HFFc6 (cell line): Measurements from ENCODE around the gene LRSAM1. TPM values are rescaled to one million over a fixed set of nuclear protein-coding genes. Genes with fewer than 3 reads are reported as not detected.
A peak's percentile ranks its signal among the peaks of the same experiment; 100 is the strongest.

ENCODE experiments used
- DNase-seq: peaks from one replicate; pipeline ENCODE4 v3.0.0-alpha.2; 2018
- H3K27ac Mint-ChIP-seq: 2 replicates; pipeline ENCODE4 v1.8.0; 2020; ENCODE audit warnings: mild to moderate bottlenecking, mixed read lengths
- H3K27me3 Mint-ChIP-seq: 2 replicates; pipeline ENCODE4 v1.8.0; 2021; ENCODE audit warnings: mild to moderate bottlenecking, moderate library complexity, mixed read lengths; ENCODE audit not compliant: insufficient read depth
- H3K36me3 Mint-ChIP-seq: 2 replicates; pipeline ENCODE4 v1.8.0; 2021; ENCODE audit warnings: low read depth, mixed read lengths
- H3K4me1 Mint-ChIP-seq: 2 replicates; pipeline ENCODE4 v1.8.0; 2020; ENCODE audit warnings: low read depth, mixed read lengths
- H3K4me3 Mint-ChIP-seq: 2 replicates; pipeline ENCODE4 v1.8.0; 2020; ENCODE audit warnings: mild to moderate bottlenecking, moderate library complexity, mixed read lengths
- H3K9me3 Mint-ChIP-seq: 2 replicates; pipeline ENCODE4 v1.8.0; 2020; ENCODE audit warnings: mild to moderate bottlenecking, mixed read lengths
- CTCF ChIP-seq: fragments of 200-600 bp; sonication (generic); IDR thresholded peaks from 2 replicates; pipeline ENCODE4 v1.5.0; 2021; ENCODE audit warnings: antibody characterized with exemption, mild to moderate bottlenecking
- total RNA-seq, 6 experiments: library from RNA; stranded (reverse); fragmentation: NEBNext Ultra II Directional; extraction: Animal tissue kit (Norgen Biotek cat#: 25700); gene quantifications; 2 replicates in 1 of 6; 3 replicates in 5 of 6; pipeline ENCODE4 v1.2.3, GENCODE V29; 2021

LRSAM1 gene
- total RNA-seq, 6 experiments from 2014 or later, result 12.1 to 15.9 (median 13.4) TPM

DNA sequence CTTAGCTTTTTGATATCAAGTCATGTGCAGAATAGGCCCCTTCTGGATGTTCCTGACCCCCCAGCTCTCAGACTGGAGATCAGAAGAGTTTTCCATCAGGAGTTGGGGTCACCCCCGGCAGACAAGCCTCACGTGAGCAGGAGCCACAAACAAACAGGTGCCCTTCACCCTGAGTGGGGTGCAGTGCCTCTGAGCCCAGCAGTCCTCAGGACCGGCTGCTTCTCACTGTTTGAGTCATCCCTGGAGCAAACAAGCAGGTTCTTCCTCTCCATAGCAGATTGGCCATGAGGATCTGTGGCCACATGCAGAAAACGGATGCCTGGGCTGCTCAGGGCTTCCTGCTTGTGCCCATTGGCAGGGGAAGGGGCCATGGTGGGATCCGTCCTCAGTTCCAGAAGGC is 47.0 kb downstream of the LRSAM1 start:
- TF ChIP-seq CTCF, result no peak
- Mint-ChIP-seq H3K4me3 (no peak overlapping the region), H3K9me3 (no peaks in the 10 kb centered on the region), H3K27ac (peak overlapping the region; percentile 77), H3K36me3 (peaks cover 18% of the 10 kb centered on the region; the same call in 1 of the 2 replicates), H3K4me1 (peaks cover 34% of the 10 kb centered on the region), H3K27me3 (peaks cover 26% of the 10 kb centered on the region)
- no peak for DNase-seq

DNA sequence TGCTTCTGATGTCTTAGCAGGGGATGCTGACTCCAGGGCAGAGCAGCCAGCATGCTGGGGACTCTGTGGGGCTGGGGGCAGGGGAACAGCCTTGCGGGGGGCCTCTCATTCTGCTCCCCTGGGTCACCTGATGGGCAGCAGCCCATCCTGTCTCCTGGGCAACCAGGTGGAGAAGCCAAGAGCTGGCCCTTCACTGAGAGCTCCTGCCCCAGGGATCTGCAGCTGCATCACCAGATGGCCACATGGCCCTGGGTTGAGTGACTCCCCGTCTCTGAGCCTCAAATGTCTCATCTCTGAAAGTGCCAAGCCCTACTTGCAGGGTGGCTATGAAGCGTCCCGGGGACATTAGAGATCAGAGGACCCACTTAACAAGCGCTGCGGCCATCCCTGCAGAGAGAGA is 49.1 kb downstream of the LRSAM1 start:
- no peak for DNase-seq
- H3K27me3 Mint-ChIP-seq, result peaks cover 32% of the 10 kb centered on the region
- no peaks in the 10 kb centered on the region; the same call in 1 of the 2 replicates for H3K9me3 Mint-ChIP-seq
- TF ChIP-seq CTCF, result no peak
- H3K36me3 Mint-ChIP-seq, result peaks cover 22% of the 10 kb centered on the region; the same call in 1 of the 2 replicates
- H3K4me3 Mint-ChIP-seq, result peak overlapping the region; percentile 13; the same call in 1 of the 2 replicates
- H3K4me1 Mint-ChIP-seq, result peaks cover 36% of the 10 kb centered on the region
- H3K27ac Mint-ChIP-seq, result peak overlapping the region; percentile 57

GRCh38 chr9:127500862-127501261 is 49.6 kb downstream of the LRSAM1 start:
- H3K4me3 Mint-ChIP-seq, result peak overlapping the region; percentile 20; the same call in 1 of the 2 replicates
- DNase-seq, result no peak
- H3K27me3 Mint-ChIP-seq, result peaks cover 31% of the 10 kb centered on the region
- no peak for TF ChIP-seq CTCF
- H3K36me3 Mint-ChIP-seq, result peaks cover 20% of the 10 kb centered on the region; the same call in 1 of the 2 replicates
- no peaks in the 10 kb centered on the region; the same call in 1 of the 2 replicates for H3K9me3 Mint-ChIP-seq
- H3K4me1 Mint-ChIP-seq, result peaks cover 32% of the 10 kb centered on the region
- peak overlapping the region; percentile 57; the same call in 1 of the 2 replicates for H3K27ac Mint-ChIP-seq

GRCh38 chr9:127501821-127502343 is 50.6 kb downstream of the LRSAM1 start:
- peak overlapping the region; percentile 64 for H3K27ac Mint-ChIP-seq

GRCh38 chr9:127502706-127503378 is 51.5 kb downstream of the LRSAM1 start:
- H3K4me1 Mint-ChIP-seq, result peaks cover 32% of the 10 kb centered on the region
- H3K36me3 Mint-ChIP-seq, result peaks cover 15% of the 10 kb centered on the region; the same call in 1 of the 2 replicates
- peaks cover 41% of the 10 kb centered on the region for H3K27me3 Mint-ChIP-seq
- H3K9me3 Mint-ChIP-seq, result no peaks in the 10 kb centered on the region; the same call in 1 of the 2 replicates
- no peak overlapping the region; the same call in 1 of the 2 replicates for H3K4me3 Mint-ChIP-seq
- DNase-seq, result no peak
- H3K27ac Mint-ChIP-seq, result no peak overlapping the region; the same call in 1 of the 2 replicates
- TF ChIP-seq CTCF, result no peak

More at GRCh38 chr9:127501821-127502343, 50.6 kb downstream of the LRSAM1 start:
- peak overlapping the region; percentile 17; the same call in 1 of the 2 replicates for H3K4me3 Mint-ChIP-seq
- no peak for DNase-seq
- H3K9me3 Mint-ChIP-seq, result no peaks in the 10 kb centered on the region; the same call in 1 of the 2 replicates
- H3K27me3 Mint-ChIP-seq, result peaks cover 37% of the 10 kb centered on the region
- H3K4me1 Mint-ChIP-seq, result peaks cover 28% of the 10 kb centered on the region
- no peak for TF ChIP-seq CTCF
- H3K36me3 Mint-ChIP-seq, result peaks cover 17% of the 10 kb centered on the region; the same call in 1 of the 2 replicates
